Thymus (tissue), 11 donors: ENCODE results near the gene MAP2K4. TPM values are rescaled to one million over a fixed set of nuclear protein-coding genes. Genes with fewer than 3 reads are reported as not detected.

ENCODE experiments used
- DNase-seq, 9 donors: peaks; one replicate each; pipeline ENCODE4 v3.0.0-alpha.2; 2013; ENCODE audit warnings: low spot score in 9 of 9, low read depth in 6 of 9, missing footprints in 1 of 9
- H3K27ac ChIP-seq, 2 donors: one replicate each; pipeline ENCODE4 v1.5.1; 2013; ENCODE audit warnings: control low read depth in 1 of 2, low read depth in 1 of 2, low read length in 1 of 2, mild to moderate bottlenecking in 1 of 2, moderate library complexity in 1 of 2
- H3K27me3 ChIP-seq, 2 donors: one replicate each; pipeline ENCODE4 v1.5.1; 2013; ENCODE audit warnings: low read length in 1 of 2; ENCODE audit not compliant: control insufficient read depth in 2 of 2, insufficient read depth in 1 of 2
- H3K36me3 ChIP-seq, 2 donors: one replicate each; pipeline ENCODE4 v1.5.1; 2013; ENCODE audit warnings: low read length in 1 of 2, mild to moderate bottlenecking in 1 of 2, moderate library complexity in 1 of 2; ENCODE audit not compliant: control insufficient read depth in 2 of 2, insufficient read depth in 2 of 2
- H3K4me1 ChIP-seq, 2 donors: one replicate each; pipeline ENCODE4 v1.5.1; 2013; ENCODE audit warnings: low read length in 2 of 2; ENCODE audit not compliant: control insufficient read depth in 2 of 2, insufficient read depth in 2 of 2
- H3K4me3 ChIP-seq, 2 donors: one replicate each; pipeline ENCODE4 v1.5.1; 2013; ENCODE audit warnings: low read length in 2 of 2, control low read depth in 1 of 2, mild to moderate bottlenecking in 1 of 2
- H3K9me3 ChIP-seq, 2 donors: one replicate each; pipeline ENCODE4 v1.5.1; 2013; ENCODE audit warnings: low read length in 1 of 2, mild to moderate bottlenecking in 1 of 2; ENCODE audit not compliant: control insufficient read depth in 2 of 2, insufficient read depth in 1 of 2
- WGBS: extraction: QIAGEN DNeasy Blood & Tissue Kit; methylation state at CpG from one replicate; pipeline ENCODE4 v1.1.7; 2013; 5-methylcytosine and 5-hydroxymethylcytosine counted together
- polyA plus RNA-seq: library from polyadenylated mRNA; stranded (reverse); fragments of 200-250 nt; gene quantifications from one replicate; pipeline ENCODE4 v1.2.3, GENCODE V29; 2013
- total RNA-seq: library from RNA; stranded (reverse); fragments of 120-200 nt; gene quantifications from one replicate; pipeline ENCODE4 v1.2.4, GENCODE V29; 2013
- donor health status: healthy.

The MAP2K4 gene
- total and polyA plus RNA-seq, 2 donors = 23.8 to 42.3 TPM

- WGBS = 97% methylated on average over 3 of the region's 3 CpGs
- no peak for DNase-seq
- Histone ChIP-seq H3K4me3 (no peak overlapping the region), H3K27me3 (no peaks in the 10 kb centered on the region), H3K9me3 (no peaks in the 10 kb centered on the region), H3K36me3 (peaks cover 14 to 24% of the 10 kb centered on the region in 2 donors), H3K27ac (no peak overlapping the region), H3K4me1 (no peaks in the 10 kb centered on the region)
These were observed 94.2 kb downstream of the MAP2K4 start for GRCh38 chr17:12114686-12115418.

- no peak overlapping the region for H3K27ac ChIP-seq
These were observed 95.5 kb downstream of the MAP2K4 start for GRCh38 chr17:12116143-12116542.

GRCh38 chr17:12118617-12119016 is 97.9 kb downstream of the MAP2K4 start:
- Histone ChIP-seq H3K4me1 (no peaks in the 10 kb centered on the region), H3K27ac (no peak overlapping the region), H3K9me3 (no peaks in the 10 kb centered on the region), H3K4me3 (no peak overlapping the region), H3K36me3 (peaks cover 10 to 17% of the 10 kb centered on the region in 2 donors), H3K27me3 (no peaks in the 10 kb centered on the region)
- no peak for DNase-seq
- 97% methylated on average over 3 of the region's 3 CpGs for WGBS

More at GRCh38 chr17:12116143-12116542, 95.5 kb downstream of the MAP2K4 start:
- peaks cover 14 to 24% of the 10 kb centered on the region in 2 donors for H3K36me3 ChIP-seq
- no peaks in the 10 kb centered on the region for H3K27me3 ChIP-seq
- H3K9me3 ChIP-seq = no peaks in the 10 kb centered on the region
- H3K4me1 ChIP-seq = no peaks in the 10 kb centered on the region
- no peak for DNase-seq
- no peak overlapping the region for H3K4me3 ChIP-seq

GRCh38 chr17:12122075-12122474 is 101.4 kb downstream of the MAP2K4 start:
- Histone ChIP-seq H3K27ac (no peak overlapping the region), H3K36me3 (peaks cover 14% of the 10 kb centered on the region in 2 donors), H3K27me3 (no peaks in the 10 kb centered on the region), H3K4me1 (no peaks in the 10 kb centered on the region), H3K9me3 (no peaks in the 10 kb centered on the region), H3K4me3 (no peak overlapping the region)
- WGBS = 98% methylated on average over 6 of the region's 6 CpGs
- no peak for DNase-seq

- Histone ChIP-seq H3K9me3 (no peaks in the 10 kb centered on the region), H3K36me3 (peaks cover 17 to 19% of the 10 kb centered on the region in 2 donors), H3K27ac (no peak overlapping the region), H3K27me3 (no peaks in the 10 kb centered on the region), H3K4me1 (no peaks in the 10 kb centered on the region), H3K4me3 (no peak overlapping the region)
- over 99% methylated on average over 2 of the region's 2 CpGs for WGBS
- DNase-seq = no peak
These were observed 106.5 kb downstream of the MAP2K4 start for GRCh38 chr17:12127177-12127576.

- H3K27ac ChIP-seq = no peak overlapping the region
- no peak for DNase-seq
These were observed 107.0 kb downstream of the MAP2K4 start for GRCh38 chr17:12127667-12128066.

GRCh38 chr17:12128946-12129345 is 108.3 kb downstream of the MAP2K4 start:
- no peaks in the 10 kb centered on the region for H3K4me1 ChIP-seq
- over 99% methylated on average over 7 of the region's 7 CpGs for WGBS
- peaks cover 17 to 19% of the 10 kb centered on the region in 2 donors for H3K36me3 ChIP-seq
- no peak overlapping the region for H3K27ac ChIP-seq
- no peak overlapping the region for H3K4me3 ChIP-seq
- no peak for DNase-seq
- H3K27me3 ChIP-seq = no peaks in the 10 kb centered on the region
- no peaks in the 10 kb centered on the region for H3K9me3 ChIP-seq

More at GRCh38 chr17:12127667-12128066, 107.0 kb downstream of the MAP2K4 start:
- WGBS = 49% methylated on average over 2 of the region's 2 CpGs
- no peak overlapping the region for H3K4me3 ChIP-seq
- H3K9me3 ChIP-seq = no peaks in the 10 kb centered on the region
- H3K36me3 ChIP-seq = peaks cover 17 to 19% of the 10 kb centered on the region in 2 donors
- no peaks in the 10 kb centered on the region for H3K4me1 ChIP-seq
- no peaks in the 10 kb centered on the region for H3K27me3 ChIP-seq

GRCh38 chr17:12133183-12133582 is 112.5 kb downstream of the MAP2K4 start:
- 97% methylated on average over 6 of the region's 6 CpGs for WGBS
- no peak overlapping the region for H3K4me3 ChIP-seq

GRCh38 chr17:12134101-12134500 is 113.4 kb downstream of the MAP2K4 start:
- 83% methylated on average over 3 of the region's 3 CpGs for WGBS
- Histone ChIP-seq H3K4me1 (no peaks in the 10 kb centered on the region), H3K9me3 (no peaks in the 10 kb centered on the region), H3K4me3 (no peak overlapping the region), H3K27me3 (no peaks in the 10 kb centered on the region), H3K36me3 (peaks cover 8 to 11% of the 10 kb centered on the region in 2 donors), H3K27ac (no peak overlapping the region)
- DNase-seq = no peak

More at GRCh38 chr17:12133183-12133582, 112.5 kb downstream of the MAP2K4 start:
- H3K4me1 ChIP-seq = no peaks in the 10 kb centered on the region
- H3K9me3 ChIP-seq = no peaks in the 10 kb centered on the region
- H3K27ac ChIP-seq = no peak overlapping the region
- H3K36me3 ChIP-seq = peaks cover 8 to 9% of the 10 kb centered on the region in 2 donors
- H3K27me3 ChIP-seq = no peaks in the 10 kb centered on the region
- DNase-seq = no peak
